ENCODE results near the gene C16orf96. TPM values are rescaled to one million over a fixed set of nuclear protein-coding genes. Genes with fewer than 3 reads are reported as not detected.

C16orf96 gene
- total and polyA plus RNA-seq, 2 of the 8 experiments (the other 6 are each of a cell fraction or from before 2014, with no cell fraction given), result 1.0 to 1.3 TPM

GRCh38 chr16:4538350-4539235 is 17.5 kb upstream of the C16orf96 start, which contains the start of gene CDIP1 (continued):
- peak in 1 of 2 experiments; percentile 98; a peak in 2 of 4 replicates for TF ChIP-seq HDAC2 (IDR thresholded peaks at IDR 0.05; ENCODE audit: borderline replicate concordance in 1 of 2, low read depth in 2 of 2, low read length in 2 of 2)

Data from H1 (cell line).